Stomach (tissue), 9 donors: ENCODE data around the gene FREM3. TPM values are rescaled to one million over a fixed set of nuclear protein-coding genes. Genes with fewer than 3 reads are reported as not detected.

Experiments
- DNase-seq, 2 donors: peaks; one replicate each; pipeline versions ENCODE4 v3.0.0 to v3.0.0-alpha.2; 2013 to 2019
- H3K27ac ChIP-seq, 5 donors: fragments of 200-600 bp in 4 of 5; sonication (generic) in 4 of 5; one replicate each; pipeline ENCODE4 v1.5.1; 2013 to 2019; ENCODE audit warnings: mild to moderate bottlenecking in 1 of 5, moderate library complexity in 1 of 5
- H3K27me3 ChIP-seq, 3 donors: fragments of 200-600 bp; sonication (generic); one replicate each; pipeline ENCODE4 v1.5.1; 2017 to 2019; ENCODE audit warnings: mixed run types in 1 of 3
- H3K36me3 ChIP-seq, 4 donors: fragments of 200-600 bp; sonication (generic); 1 replicate in 3 of 4; 2 replicates in 1 of 4; pipeline ENCODE4 v1.5.1; 2016 to 2019
- H3K4me1 ChIP-seq, 4 donors: fragments of 200-600 bp; sonication (generic); one replicate each; pipeline ENCODE4 v1.5.1; 2016 to 2019
- H3K4me3 ChIP-seq, 4 donors: fragments of 200-600 bp; sonication (generic) in 3 of 4; one replicate each; pipeline ENCODE4 v1.5.1; 2016 to 2019; ENCODE audit warnings: mild to moderate bottlenecking in 1 of 4
- H3K9me3 ChIP-seq, 4 donors: fragments of 200-600 bp; sonication (generic); one replicate each; pipeline ENCODE4 v1.5.1; 2016 to 2019
- CTCF ChIP-seq, 7 experiments: fragments of 450-650 bp in 4 of 7; fragments of 200-600 bp in 3 of 7; sonication (generic) in 3 of 7; IDR thresholded peaks; one replicate each; pipeline ENCODE4 v1.5.1; 2016 to 2019; ENCODE audit warnings: antibody characterized with exemption in 7 of 7, control low read depth in 2 of 7, mild to moderate bottlenecking in 1 of 7
- EP300 ChIP-seq: sonication (generic); formaldehyde crosslinking; IDR thresholded peaks from one replicate; pipeline ENCODE4 v1.6.1; 2017; ENCODE audit warnings: antibody characterized with exemption
- POLR2A ChIP-seq, 4 donors: fragments of 450-650 bp; IDR thresholded peaks; one replicate each; pipeline ENCODE4 v1.6.1; 2016; ENCODE audit warnings: antibody characterized with exemption in 4 of 4, control low read depth in 2 of 4, mild to moderate bottlenecking in 1 of 4, moderate library complexity in 1 of 4
- POLR2AphosphoS5 ChIP-seq, 3 donors: sonication (generic); formaldehyde crosslinking; IDR thresholded peaks; one replicate each; pipeline ENCODE4 v1.6.1; 2016; ENCODE audit warnings: antibody characterized with exemption in 3 of 3
- WGBS, 5 donors: extraction: QIAGEN DNeasy Blood & Tissue Kit in 3 of 5; methylation state at CpG; one replicate each; pipeline versions ENCODE4 v1.1.5 to v1.1.7; 2013 to 2018; 5-methylcytosine and 5-hydroxymethylcytosine counted together
- intact Hi-C: fragments of 100-400 bp; cut with DNase I; formaldehyde crosslinking; loops from one replicate; pipeline ENCODE4 v1.15.1; 2023; ENCODE audit warnings: low total_unique reads
- polyA plus RNA-seq, 3 donors: library from polyadenylated mRNA; stranded (reverse); fragments of 200-250 nt; gene quantifications; one replicate each; pipeline ENCODE4 v1.2.3, GENCODE V29; 2013
- total RNA-seq, 5 donors: library from RNA; depleted of rRNA; stranded (reverse); fragments of >200 nt; gene quantifications; one replicate each; pipeline versions ENCODE4 v1.1.0 to v1.2.3, GENCODE V29; 2014 to 2016
- donor health status: healthy with polysubstance abuse.
- donor health status: Bipolar disorder and iron deficiency.
- donor health status: healthy.

Gene FREM3
- total and polyA plus RNA-seq, 8 donors = 0.03 to 0.18 TPM; not detected in 6

- TF ChIP-seq CTCF (IDR thresholded peaks at IDR 0.05) (no peak), EP300 (no peak), POLR2AphosphoS5 (IDR thresholded peaks at IDR 0.05) (no peak), POLR2A (IDR thresholded peaks at IDR 0.05) (no peak)
- Histone ChIP-seq H3K27me3 (no peaks in the 10 kb centered on the region), H3K9me3 (no peaks in the 10 kb centered on the region), H3K36me3 (no peaks in the 10 kb centered on the region), H3K27ac (no peak overlapping the region), H3K4me1 (peaks cover 0 to 10% (median 5%) of the 10 kb centered on the region in 4 donors), H3K4me3 (no peak overlapping the region)
- DNase-seq = no peak
- 78 to 91% (median 85%) methylated on average over 2 of the region's 2 CpGs for WGBS, 5 donors
- intact Hi-C loops = no loop called here
Measured at GRCh38 chr4:143564472-143564871, 136.0 kb downstream of the FREM3 start.

DNA sequence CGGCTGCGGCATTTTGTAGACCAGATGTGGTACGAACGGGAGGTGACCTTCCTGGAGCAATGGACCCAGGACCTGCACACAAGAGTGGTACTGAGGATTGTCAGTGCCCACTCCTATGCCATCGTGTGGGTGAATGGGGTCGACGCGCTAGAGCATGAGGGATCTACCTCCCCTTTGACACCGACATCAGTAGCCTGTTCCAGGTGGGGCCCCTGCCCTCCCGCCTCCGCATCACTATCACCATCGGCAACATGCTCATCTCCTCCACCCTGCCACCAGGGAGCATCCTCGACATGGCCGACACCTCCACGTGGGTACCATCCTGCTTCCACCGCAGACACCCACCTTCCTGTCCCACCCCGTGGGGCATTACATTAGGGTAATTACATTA lies 140.7 kb downstream of the FREM3 start:
- H3K27me3 ChIP-seq = no peaks in the 10 kb centered on the region
- peak overlapping the region in 3 of 5 donors; percentile 53 to 67 (median 65) for H3K27ac ChIP-seq
- TF ChIP-seq POLR2A (IDR thresholded peaks at IDR 0.05) (no peak), CTCF (IDR thresholded peaks at IDR 0.05) (no peak), POLR2AphosphoS5 (IDR thresholded peaks at IDR 0.05) (no peak), EP300 (no peak)
- WGBS, 5 donors = 48 to 70% (median 56%) methylated on average over 11 to 17 of the region's 17 CpGs
- no peaks in the 10 kb centered on the region for H3K9me3 ChIP-seq
- H3K4me1 ChIP-seq = peaks cover 0 to 22% (median 17%) of the 10 kb centered on the region in 4 donors
- peaks cover 0 to 12% (median 6%) of the 10 kb centered on the region in 4 donors for H3K36me3 ChIP-seq
- intact Hi-C loops = no loop called here
- DNase-seq = no peak
- peak overlapping the region; percentile 55 to 68 (median 60) for H3K4me3 ChIP-seq

GRCh38 chr4:143558823-143559756 lies 141.4 kb downstream of the FREM3 start:
- Histone ChIP-seq H3K36me3 (peaks cover 0 to 19% (median 12%) of the 10 kb centered on the region in 4 donors), H3K27me3 (no peaks in the 10 kb centered on the region), H3K9me3 (no peaks in the 10 kb centered on the region), H3K27ac (peak overlapping the region; percentile 53 to 67 (median 61)), H3K4me3 (peak overlapping the region; percentile 55 to 68 (median 60)), H3K4me1 (peaks cover 0 to 22% (median 17%) of the 10 kb centered on the region in 4 donors)
- TF ChIP-seq POLR2A (IDR thresholded peaks at IDR 0.05) (no peak), POLR2AphosphoS5 (IDR thresholded peaks at IDR 0.05) (peak in 1 of 3 donors; percentile 36), CTCF (IDR thresholded peaks at IDR 0.05) (peak in 5 of 7 experiments; percentile 27 to 67 (median 31)), EP300 (no peak)
- intact Hi-C loops = no loop called here
- peak; percentile 78 to 93 for DNase-seq
- WGBS, 5 donors = 1 to 11% (median 2%) methylated on average over 36 to 57 of the region's 57 CpGs

- Histone ChIP-seq H3K4me3 (no peak overlapping the region), H3K4me1 (peaks cover 0 to 22% (median 17%) of the 10 kb centered on the region in 4 donors), H3K27me3 (no peaks in the 10 kb centered on the region), H3K36me3 (peaks cover 0 to 25% (median 20%) of the 10 kb centered on the region in 4 donors), H3K27ac (no peak overlapping the region), H3K9me3 (no peaks in the 10 kb centered on the region)
- 41 to 89% (median 65%) methylated on average over 2 of the region's 2 CpGs for WGBS, 5 donors
- DNase-seq = peak in 1 of 2 donors; percentile 2
- no peak for TF ChIP-seq EP300
- no peak for TF ChIP-seq POLR2AphosphoS5 (IDR thresholded peaks at IDR 0.05)
- TF ChIP-seq POLR2A (IDR thresholded peaks at IDR 0.05) = no peak
- no peak for TF ChIP-seq CTCF (IDR thresholded peaks at IDR 0.05)
- intact Hi-C loops = no loop called here
Measured at GRCh38 chr4:143558286-143558685, 142.2 kb downstream of the FREM3 start.
